ENCODE results near the gene PPP1R16B.
A peak's percentile ranks its signal among the peaks of the same experiment; 100 is the strongest.
"Not testable (repeated sequence)": the region's sequence is repeated elsewhere in the genome, so short reads cannot be mapped to it uniquely, and the experiment has no call there.

Gene PPP1R16B

DNA sequence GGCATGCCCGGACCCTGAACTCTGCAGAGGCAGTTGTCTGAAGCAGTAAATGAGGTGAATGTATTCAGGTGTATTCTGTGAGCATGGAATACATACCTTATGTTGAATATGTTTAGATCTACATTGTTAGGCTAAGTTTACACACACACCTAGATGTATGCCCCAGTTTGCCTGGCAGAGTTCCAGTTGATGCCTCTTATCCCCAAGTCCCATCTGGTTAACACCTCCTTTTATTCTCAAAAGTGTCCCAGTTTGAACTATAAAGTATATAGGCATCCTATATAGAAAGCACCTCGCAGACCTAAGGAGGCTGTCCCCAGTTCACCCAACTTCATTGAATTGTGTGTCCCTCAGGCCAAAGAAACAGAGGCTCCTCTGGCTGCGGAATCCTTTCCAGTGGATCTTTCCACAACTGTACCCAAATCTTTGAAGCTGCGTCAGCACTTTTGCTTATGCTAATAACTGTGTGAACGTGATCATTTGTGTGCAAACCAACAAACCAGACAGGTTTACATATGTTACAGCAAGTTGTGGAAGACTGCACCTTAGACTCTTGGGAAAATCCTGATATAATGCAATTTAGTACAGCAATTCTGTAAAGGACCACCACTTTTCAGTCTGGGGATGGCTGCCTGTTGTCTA, 151.9 kb downstream of the PPP1R16B start:
- DNase-seq (ENCODE audit: low spot score): no peak
- TF ChIP-seq, protein P1, sequence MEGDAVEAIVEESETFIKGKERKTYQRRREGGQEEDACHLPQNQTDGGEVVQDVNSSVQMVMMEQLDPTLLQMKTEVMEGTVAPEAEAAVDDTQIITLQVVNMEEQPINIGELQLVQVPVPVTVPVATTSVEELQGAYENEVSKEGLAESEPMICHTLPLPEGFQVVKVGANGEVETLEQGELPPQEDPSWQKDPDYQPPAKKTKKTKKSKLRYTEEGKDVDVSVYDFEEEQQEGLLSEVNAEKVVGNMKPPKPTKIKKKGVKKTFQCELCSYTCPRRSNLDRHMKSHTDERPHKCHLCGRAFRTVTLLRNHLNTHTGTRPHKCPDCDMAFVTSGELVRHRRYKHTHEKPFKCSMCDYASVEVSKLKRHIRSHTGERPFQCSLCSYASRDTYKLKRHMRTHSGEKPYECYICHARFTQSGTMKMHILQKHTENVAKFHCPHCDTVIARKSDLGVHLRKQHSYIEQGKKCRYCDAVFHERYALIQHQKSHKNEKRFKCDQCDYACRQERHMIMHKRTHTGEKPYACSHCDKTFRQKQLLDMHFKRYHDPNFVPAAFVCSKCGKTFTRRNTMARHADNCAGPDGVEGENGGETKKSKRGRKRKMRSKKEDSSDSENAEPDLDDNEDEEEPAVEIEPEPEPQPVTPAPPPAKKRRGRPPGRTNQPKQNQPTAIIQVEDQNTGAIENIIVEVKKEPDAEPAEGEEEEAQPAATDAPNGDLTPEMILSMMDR (conservative IDR thresholded peaks at IDR 0.05; ENCODE audit: low read depth): no peak
- no peak overlapping the region for H3K27ac ChIP-seq
- POLR2A ChIA-PET (ENCODE audit: low non-redundant PET): no interaction called here
- CTCF ChIA-PET: interaction anchor here (0.7 kb wide), 1 partner anchor 9 kb away, joined by 3 read pairs; no protein-coding TSS in a partner anchor

GRCh38 chr20:38957915-38958485, 152.5 kb downstream of the PPP1R16B start:
- CTCF ChIA-PET: interaction anchor here (0.7 kb wide), 1 partner anchor 8 kb away, joined by 3 read pairs; no protein-coding TSS in a partner anchor
- POLR2A ChIA-PET (ENCODE audit: low non-redundant PET): no interaction called here
- no peak overlapping the region for H3K27ac ChIP-seq
- no peak for DNase-seq (ENCODE audit: low spot score)
- TF ChIP-seq, protein P1 (conservative IDR thresholded peaks at IDR 0.05; ENCODE audit: low read depth): no peak

- CTCF ChIA-PET: interaction anchor here (2.2 kb wide), 1 partner anchor 24 kb away, joined by 6 read pairs; no protein-coding TSS in a partner anchor
- H3K27ac ChIP-seq; DNase-seq (ENCODE audit: low spot score); POLR2A ChIA-PET (ENCODE audit: low non-redundant PET): not testable (repeated sequence)
Observed at GRCh38 chr20:38960187-38960687, 154.7 kb downstream of the PPP1R16B start.

GRCh38 chr20:38961530-38962043, 156.1 kb downstream of the PPP1R16B start:
- peak overlapping the region; percentile 86 for H3K27ac ChIP-seq
- POLR2A ChIA-PET (ENCODE audit: low non-redundant PET): interaction anchor here (0.7 to 1.2 kb wide), 4 partner anchors 9 to 171 kb away, joined by 3 read pairs; no protein-coding TSS in a partner anchor
- CTCF ChIA-PET: interaction anchor here (0.5 to 2.2 kb wide), 10 partner anchors 23 to 1984 kb away, joined by 3 to 13 read pairs (median 3); partner anchors contain the start of gene FAM83D
- peak; percentile 46 for DNase-seq (ENCODE audit: low spot score)
- TF ChIP-seq, protein P1 (conservative IDR thresholded peaks at IDR 0.05; ENCODE audit: low read depth): no peak

DNA sequence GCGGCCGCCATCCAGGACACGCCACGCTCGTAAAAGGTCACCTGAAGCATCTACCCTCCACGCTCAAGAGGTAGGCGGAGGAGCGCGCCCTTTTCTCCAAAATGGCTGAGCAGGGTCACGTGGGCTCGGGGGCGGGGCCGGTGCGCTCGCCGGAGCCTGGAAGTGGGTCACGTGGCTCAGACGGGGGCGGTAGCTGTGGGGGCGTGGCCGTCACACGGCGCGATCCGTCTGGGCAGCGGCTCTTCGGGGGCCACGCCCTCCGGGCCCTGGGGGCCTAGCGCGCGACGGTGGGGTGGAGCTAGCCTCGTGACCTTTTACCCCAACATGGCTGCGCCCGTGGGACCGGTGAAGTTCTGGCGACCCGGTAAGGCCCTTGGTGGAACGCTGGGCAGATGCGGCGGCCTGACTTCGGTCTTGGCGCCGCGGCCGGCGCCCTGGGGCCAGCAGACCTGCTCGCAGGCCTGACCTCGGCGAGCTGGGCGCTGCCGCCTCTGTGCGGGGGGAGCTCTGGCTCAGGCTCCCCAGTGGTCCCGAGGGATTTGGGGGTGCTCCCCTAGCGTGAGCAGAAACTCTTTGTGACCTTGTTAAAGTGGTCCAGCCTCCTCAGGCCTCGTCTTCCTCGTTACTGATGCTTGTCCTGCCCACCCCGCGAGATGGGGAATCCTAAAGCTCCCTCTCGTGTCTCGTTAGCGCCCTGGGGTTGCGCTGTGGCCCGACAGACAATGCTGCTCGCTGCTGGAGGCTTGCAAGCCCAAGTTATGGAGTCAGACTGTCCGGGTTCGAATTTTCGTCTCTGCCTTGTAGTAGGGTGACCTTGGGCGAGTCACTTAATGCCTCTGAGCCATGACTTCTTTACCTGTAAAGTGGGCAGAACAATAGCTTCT, 156.8 kb downstream of the PPP1R16B start, which contains the start of gene DHX35:
Gene DHX35, plus strand, starts transcription at position 301 of the 884 bp plus-strand sequence. Its CDS starts 24 bp downstream, at position 325.
- CTCF ChIA-PET: interaction anchor here (0.5 to 2.2 kb wide), 13 partner anchors 26 to 1983 kb away, joined by 3 to 13 read pairs (median 3); partner anchors contain the start of gene FAM83D
- H3K27ac ChIP-seq: peak within 1 kb of the TSS; percentile 86
- POLR2A ChIA-PET (ENCODE audit: low non-redundant PET): interaction anchor here (0.7 to 1.2 kb wide), 5 partner anchors 9 to 56 kb away, joined by 3 read pairs; no protein-coding TSS in a partner anchor
- TF ChIP-seq, protein P1 (conservative IDR thresholded peaks at IDR 0.05; ENCODE audit: low read depth): peak; percentile 39
- DNase-seq (ENCODE audit: low spot score): peak; percentile 100

DNA sequence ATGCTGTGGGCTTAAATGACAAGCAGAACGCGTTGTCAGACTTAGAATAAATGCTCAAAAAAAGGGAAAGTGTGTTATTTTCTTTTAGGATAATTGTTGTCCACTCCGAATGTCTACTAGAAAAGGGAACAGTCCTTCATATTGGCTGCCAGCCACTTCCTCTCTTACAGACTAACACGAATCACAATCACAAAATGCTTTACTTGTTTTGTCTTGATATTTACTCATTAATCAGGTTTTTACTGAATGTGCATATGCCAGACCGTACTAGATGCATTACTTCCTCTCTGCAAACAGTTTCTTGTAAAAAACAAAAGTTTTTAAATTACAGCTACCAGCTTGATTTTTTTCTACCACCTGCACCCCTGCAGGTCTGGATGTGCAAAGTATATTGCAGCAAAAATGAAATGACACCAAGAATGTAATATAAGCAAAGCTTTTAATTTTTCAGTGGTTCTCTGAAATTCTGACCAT, 157.5 kb downstream of the PPP1R16B start:
- ChIA-PET CTCF (interaction anchor here (0.7 to 1.9 kb wide), 5 partner anchors 39 to 87 kb away, joined by 3 to 13 read pairs (median 3); no protein-coding TSS in a partner anchor), POLR2A (ENCODE audit: low non-redundant PET) (interaction anchor here (0.7 to 1.2 kb wide), 3 partner anchors 27 to 40 kb away, joined by 3 read pairs; no protein-coding TSS in a partner anchor)
- TF ChIP-seq, protein P1 (conservative IDR thresholded peaks at IDR 0.05; ENCODE audit: low read depth): no peak
- no peak for DNase-seq (ENCODE audit: low spot score)
- peak overlapping the region; percentile 86 for H3K27ac ChIP-seq

Data from RWPE1 (cell line).